Keratinocyte (primary cell): ENCODE measurements around the gene METRNL. TPM values are rescaled to one million over a fixed set of nuclear protein-coding genes. Genes with fewer than 3 reads are reported as not detected.

Experiments
- DNase-seq: peaks from one replicate; pipeline ENCODE4 v3.0.0-alpha.2; 2011; ENCODE audit warnings: low read depth, missing footprints, low spot score
- FAIRE-seq: peaks from 2 replicates; lab custom pipeline; 2011; peaks lifted over from hg19 to GRCh38; lab: Jason Lieb, UNC
- H2AFZ ChIP-seq: 2 replicates; pipeline ENCODE4 v1.6.0; 2012; ENCODE audit warnings: low read length, control low read depth, inconsistent platforms; ENCODE audit not compliant: control insufficient read depth
- H3K27ac ChIP-seq: 2 replicates; pipeline ENCODE4 v1.5.1; 2011; ENCODE audit warnings: low read length; ENCODE audit not compliant: control insufficient read depth, insufficient read depth
- H3K27me3 ChIP-seq: 3 replicates; pipeline ENCODE4 v1.6.0; 2011; ENCODE audit warnings: low read length; ENCODE audit not compliant: control insufficient read depth, insufficient read depth; ENCODE audit errors: extremely low read depth
- H3K36me3 ChIP-seq, 2 experiments: 2 replicates in 1 of 2; 3 replicates in 1 of 2; pipeline ENCODE4 v1.5.1; 2011; ENCODE audit warnings: low read length in 2 of 2, mild to moderate bottlenecking in 1 of 2; ENCODE audit not compliant: control insufficient read depth in 2 of 2, insufficient read depth in 2 of 2; ENCODE audit errors: extremely low read depth in 1 of 2
- H3K4me1 ChIP-seq: 3 replicates; pipeline ENCODE4 v1.5.1; 2011; ENCODE audit warnings: low read length; ENCODE audit not compliant: control insufficient read depth, insufficient read depth; ENCODE audit errors: extremely low read depth
- H3K4me2 ChIP-seq: 3 replicates; pipeline ENCODE4 v1.6.0; 2011; ENCODE audit warnings: low read depth, low read length; ENCODE audit not compliant: control insufficient read depth, insufficient read depth; ENCODE audit errors: extremely low read depth
- H3K4me3 ChIP-seq, 3 experiments: fragments of 200-600 bp in 1 of 3; sonication (generic) in 1 of 3; 2 replicates in 2 of 3; 3 replicates in 1 of 3; pipeline ENCODE4 v1.5.1; 2011 to 2016; ENCODE audit warnings: low read length in 3 of 3, mild to moderate bottlenecking in 3 of 3, control low read depth in 2 of 3, inconsistent platforms in 1 of 3, low read depth in 1 of 3, mixed read lengths in 1 of 3, mixed run types in 1 of 3, moderate library complexity in 1 of 3; ENCODE audit not compliant: control insufficient read depth in 2 of 3, insufficient read depth in 2 of 3; ENCODE audit errors: extremely low read depth in 1 of 3
- H3K79me2 ChIP-seq: 2 replicates; pipeline ENCODE4 v1.6.0; 2012; ENCODE audit warnings: low read length; ENCODE audit not compliant: control insufficient read depth, insufficient read depth
- H3K9ac ChIP-seq: 3 replicates; pipeline ENCODE4 v1.6.0; 2011; ENCODE audit warnings: low read length; ENCODE audit not compliant: control insufficient read depth, insufficient read depth; ENCODE audit errors: extremely low read depth
- H3K9me1 ChIP-seq: 3 replicates; pipeline ENCODE4 v1.6.0; 2011; ENCODE audit warnings: low read length; ENCODE audit not compliant: control insufficient read depth, insufficient read depth; ENCODE audit errors: extremely low read depth
- H3K9me3 ChIP-seq: 2 replicates; pipeline ENCODE4 v1.5.1; 2012; ENCODE audit warnings: low read depth, low read length; ENCODE audit not compliant: control insufficient read depth
- H4K20me1 ChIP-seq: 3 replicates; pipeline ENCODE4 v1.6.0; 2011; ENCODE audit warnings: low read length; ENCODE audit not compliant: control insufficient read depth, insufficient read depth; ENCODE audit errors: extremely low read depth
- EZH2 ChIP-seq: IDR thresholded peaks from one replicate; pipeline ENCODE4 v1.6.1; 2012; ENCODE audit warnings: inconsistent platforms, mild to moderate bottlenecking, low read length, moderate library complexity
- dilution Hi-C: fragments of 300-500 bp; cut with MboI; formaldehyde crosslinking; loops from one replicate; pipeline ENCODE4 v1.7.0; 2020; ENCODE audit warnings: low sequenced_read_pairs; ENCODE audit not compliant: extremely low pct_ligation_motif_present
- polyA plus RNA-seq, 5 experiments: library from polyadenylated mRNA; depleted of rRNA in 3 of 5; stranded (reverse) in 3 of 5; stranded (forward) in 1 of 5; unstranded in 1 of 5; fragments of >200 nt; gene quantifications; 1 replicate in 1 of 5; 2 replicates in 3 of 5; 3 replicates in 1 of 5; pipeline versions ENCODE4 v1.2.1 to v1.2.3, GENCODE V29; 2011 to 2012; ENCODE audit warnings: missing spikeins in 2 of 5, low read depth in 1 of 5, low replicate concordance in 1 of 5
- TF ChIP-seq, protein P1 (sequence below), 3 experiments: IDR thresholded peaks in 1 of 3; conservative IDR thresholded peaks in 1 of 3; optimal IDR thresholded peaks in 1 of 3; 2 replicates in 2 of 3; 3 replicates in 1 of 3; pipeline versions ENCODE3 to v1.5.1; 2011; ENCODE audit warnings: low read length in 3 of 3, mild to moderate bottlenecking in 3 of 3, moderate library complexity in 2 of 3, control low read depth in 1 of 3, inconsistent platforms in 1 of 3; ENCODE audit not compliant: insufficient read depth in 2 of 3; ENCODE audit errors: extremely low read depth in 1 of 3

Gene METRNL
- polyA plus RNA-seq, 1 donor (not counting 4 experiments of a cell fraction or from before 2014, with no cell fraction given): 3.1 TPM

DNA sequence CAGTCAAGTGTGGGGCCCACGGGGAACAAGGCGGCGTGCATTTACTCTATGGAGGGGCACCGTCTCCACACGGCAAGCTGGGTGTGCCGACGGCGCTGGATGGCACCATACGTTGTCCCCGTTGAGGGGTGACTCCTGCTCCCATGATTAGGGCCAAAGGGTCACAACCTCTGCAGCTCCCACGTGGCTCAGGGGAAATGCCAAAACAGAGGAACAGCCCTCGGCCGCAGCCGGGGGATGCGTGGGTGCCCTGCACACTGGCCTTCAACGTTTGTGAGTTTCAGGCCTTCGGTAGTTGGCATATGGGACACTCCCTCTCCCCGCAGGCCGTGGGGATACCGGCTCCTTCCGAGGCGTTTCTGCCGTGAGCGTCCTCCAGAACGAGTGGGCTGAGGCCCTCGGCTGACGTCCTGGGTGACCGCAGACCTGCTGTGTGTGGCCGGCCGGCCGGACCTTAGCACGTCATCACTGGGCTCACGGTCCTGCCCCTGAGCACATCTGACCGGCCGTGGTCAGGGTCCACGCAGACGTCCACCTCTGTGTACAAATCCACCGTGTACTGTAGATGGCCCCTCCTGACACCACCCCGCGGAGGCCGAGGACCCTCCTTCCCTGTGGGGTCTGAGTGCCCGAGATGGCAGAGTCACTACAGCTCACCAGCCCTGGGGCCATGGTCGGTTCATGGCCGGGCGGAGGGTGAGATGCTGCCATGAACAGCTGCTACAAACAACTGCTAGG, 4.8 kb upstream of the METRNL start:
- Histone ChIP-seq H3K9ac (no peak overlapping the region), H3K4me3 (no peak overlapping the region), H3K27me3 (peaks cover 48% of the 10 kb centered on the region), H3K79me2 (no peaks in the 10 kb centered on the region), H3K4me2 (no peak overlapping the region), H2AFZ (no peak overlapping the region), H3K9me1 (no peaks in the 10 kb centered on the region), H4K20me1 (peaks cover 4% of the 10 kb centered on the region), H3K9me3 (no peaks in the 10 kb centered on the region), H3K4me1 (peaks cover 6% of the 10 kb centered on the region), H3K27ac (no peak overlapping the region), H3K36me3 (no peaks in the 10 kb centered on the region)
- TF ChIP-seq, protein P1, sequence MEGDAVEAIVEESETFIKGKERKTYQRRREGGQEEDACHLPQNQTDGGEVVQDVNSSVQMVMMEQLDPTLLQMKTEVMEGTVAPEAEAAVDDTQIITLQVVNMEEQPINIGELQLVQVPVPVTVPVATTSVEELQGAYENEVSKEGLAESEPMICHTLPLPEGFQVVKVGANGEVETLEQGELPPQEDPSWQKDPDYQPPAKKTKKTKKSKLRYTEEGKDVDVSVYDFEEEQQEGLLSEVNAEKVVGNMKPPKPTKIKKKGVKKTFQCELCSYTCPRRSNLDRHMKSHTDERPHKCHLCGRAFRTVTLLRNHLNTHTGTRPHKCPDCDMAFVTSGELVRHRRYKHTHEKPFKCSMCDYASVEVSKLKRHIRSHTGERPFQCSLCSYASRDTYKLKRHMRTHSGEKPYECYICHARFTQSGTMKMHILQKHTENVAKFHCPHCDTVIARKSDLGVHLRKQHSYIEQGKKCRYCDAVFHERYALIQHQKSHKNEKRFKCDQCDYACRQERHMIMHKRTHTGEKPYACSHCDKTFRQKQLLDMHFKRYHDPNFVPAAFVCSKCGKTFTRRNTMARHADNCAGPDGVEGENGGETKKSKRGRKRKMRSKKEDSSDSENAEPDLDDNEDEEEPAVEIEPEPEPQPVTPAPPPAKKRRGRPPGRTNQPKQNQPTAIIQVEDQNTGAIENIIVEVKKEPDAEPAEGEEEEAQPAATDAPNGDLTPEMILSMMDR (optimal IDR thresholded peaks at IDR 0.05 in 1 of 3, IDR thresholded peaks at IDR 0.05 in 1 of 3, conservative IDR thresholded peaks at IDR 0.05 in 1 of 3; ENCODE audit: extremely low read depth in 1 of 3, insufficient read depth in 2 of 3, low read length in 3 of 3): no peak
- TF ChIP-seq EZH2: no peak
- dilution Hi-C loops: no loop called here
- DNase-seq (no peak), FAIRE-seq (no peak)

- Histone ChIP-seq H3K79me2 (no peaks in the 10 kb centered on the region), H2AFZ (no peak overlapping the region), H3K36me3 (no peaks in the 10 kb centered on the region), H3K9me3 (no peaks in the 10 kb centered on the region), H3K27me3 (peaks cover 48% of the 10 kb centered on the region), H3K4me3 (no peak overlapping the region), H3K4me1 (peaks cover 6% of the 10 kb centered on the region), H3K27ac (no peak overlapping the region), H3K9ac (no peak overlapping the region), H3K4me2 (no peak overlapping the region), H4K20me1 (peaks cover 4% of the 10 kb centered on the region), H3K9me1 (no peaks in the 10 kb centered on the region)
- dilution Hi-C loops: no loop called here
- no peak for FAIRE-seq
- no peak for TF ChIP-seq EZH2
- TF ChIP-seq, protein P1 (optimal IDR thresholded peaks at IDR 0.05 in 1 of 3, IDR thresholded peaks at IDR 0.05 in 1 of 3, conservative IDR thresholded peaks at IDR 0.05 in 1 of 3; ENCODE audit: extremely low read depth in 1 of 3, insufficient read depth in 2 of 3, low read length in 3 of 3): no peak
- DNase-seq: no peak
These were observed 4.0 kb upstream of the METRNL start for GRCh38 chr17:83075270-83075880.
